ENCODE results near the gene SART3.

GRCh38 chr12:108599948-108600701 is 39.2 kb upstream of the SART3 start:
- TF ChIP-seq CTCF (IDR thresholded peaks at IDR 0.05) (no peak), POLR2AphosphoS5 (IDR thresholded peaks at IDR 0.05) (no peak), POLR2A (IDR thresholded peaks at IDR 0.05) (no peak), EP300 (IDR thresholded peaks at IDR 0.05) (no peak)
